PFSK-1 (cell line): Measurements from ENCODE around the gene NFIB.

Source experiments
- REST ChIP-seq, 2 experiments: IDR thresholded peaks; 2 replicates each; pipeline versions ENCODE4 v1.6.1 to v1.8.0; 2011 to 2012; ENCODE audit warnings: low read depth in 2 of 2, low read length in 2 of 2, control low read depth in 1 of 2, inconsistent platforms in 1 of 2, mild to moderate bottlenecking in 1 of 2, moderate library complexity in 1 of 2; ENCODE audit not compliant: insufficient read depth in 1 of 2
- SIN3A ChIP-seq: IDR thresholded peaks from 2 replicates; pipeline ENCODE4 v1.6.1; 2012; ENCODE audit warnings: mild to moderate bottlenecking, low read length, moderate library complexity, borderline replicate concordance; ENCODE audit not compliant: insufficient read depth
- TAF1 ChIP-seq: IDR thresholded peaks from 2 replicates; pipeline ENCODE4 v1.6.1; 2012; ENCODE audit warnings: low read length, control low read depth, borderline replicate concordance; ENCODE audit not compliant: insufficient read depth

- TF ChIP-seq TAF1 = no peak
- TF ChIP-seq REST (IDR thresholded peaks at IDR 0.05; ENCODE audit: insufficient read depth in 1 of 2, low read depth in 2 of 2, low read length in 2 of 2) = no peak
- no peak; the same call in 1 of the 2 replicates for TF ChIP-seq SIN3A
These were observed 6.6 kb upstream of the NFIB start for GRCh38 chr9:14320271-14321181.
